ENCODE data around the gene CTNNA2. TPM values are rescaled to one million over a fixed set of nuclear protein-coding genes. Genes with fewer than 3 reads are reported as not detected.

CTNNA2 gene
- total RNA-seq, 1 donor from 2014 or later = 43.5 TPM

DNA sequence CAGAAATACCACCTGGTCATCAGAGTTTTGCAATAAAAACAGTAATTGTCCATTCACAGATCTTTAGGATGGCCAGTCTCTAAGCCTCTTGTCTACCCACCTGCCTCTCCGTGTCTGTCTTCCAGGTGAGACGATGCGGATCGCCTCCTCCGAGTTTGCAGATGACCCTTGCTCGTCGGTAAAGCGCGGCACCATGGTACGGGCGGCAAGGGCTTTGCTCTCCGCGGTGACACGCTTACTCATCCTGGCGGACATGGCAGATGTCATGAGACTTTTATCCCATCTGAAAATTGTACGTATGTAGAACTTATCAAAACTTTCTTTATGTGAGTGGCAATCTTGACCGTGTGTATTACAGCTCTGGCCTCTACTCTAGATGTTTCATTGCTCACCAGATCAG, 345.0 kb downstream of the CTNNA2 start:
- Mint-ChIP-seq H3K36me3 (peaks cover 3% of the 10 kb centered on the region), H3K4me1 (peaks cover 35% of the 10 kb centered on the region)

DNA sequence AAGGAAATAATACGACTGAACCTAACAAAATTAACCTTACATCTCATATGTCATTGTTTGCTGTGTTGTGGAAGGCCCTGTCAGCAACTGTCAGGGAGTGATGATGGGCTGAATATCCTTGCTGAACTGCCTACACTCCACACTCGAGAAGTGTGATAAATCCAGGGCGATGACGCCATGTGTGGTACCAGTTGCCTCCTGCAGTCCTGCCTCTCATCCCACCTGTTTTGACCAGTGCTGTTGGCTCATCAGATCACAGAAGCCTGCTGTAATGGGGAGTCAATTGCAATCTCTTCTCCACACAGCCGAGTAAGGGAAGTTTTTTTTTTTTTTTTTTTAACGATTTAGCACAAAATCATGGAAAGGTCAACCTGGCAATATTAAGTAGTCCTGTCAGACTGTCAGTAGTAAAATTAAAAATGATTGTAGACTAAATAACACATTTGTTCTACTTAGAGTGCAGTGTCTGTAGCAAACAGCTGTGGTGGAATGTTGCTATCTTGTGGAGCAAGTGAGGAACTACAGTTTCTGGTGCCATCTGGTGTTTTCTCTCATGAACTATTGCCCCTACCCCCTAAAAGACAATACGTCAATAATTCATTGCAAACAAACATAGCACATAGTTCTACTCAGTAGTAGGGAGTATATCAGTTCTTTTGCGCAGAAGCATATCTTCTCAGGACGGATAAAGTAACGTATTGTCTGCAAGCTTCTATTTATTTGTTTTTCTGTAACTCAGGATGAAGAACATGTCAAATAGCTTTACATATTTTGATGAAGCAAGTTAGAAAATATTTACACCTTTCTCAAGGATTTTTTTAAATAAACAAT, 347.6 kb downstream of the CTNNA2 start:
- DNase-seq (ENCODE audit: low spot score) = peak; percentile 61
- peaks cover 28% of the 10 kb centered on the region for H3K4me1 Mint-ChIP-seq
- no peaks in the 10 kb centered on the region for H3K27me3 ChIP-seq
- no peak overlapping the region for H3K4me3 Mint-ChIP-seq
- no peaks in the 10 kb centered on the region for H3K79me2 ChIP-seq (ENCODE audit: low read depth)
- H3K9me3 Mint-ChIP-seq = peaks cover 3% of the 10 kb centered on the region
- no peak overlapping the region for H3K4me3 ChIP-seq
- H3K4me1 ChIP-seq = peaks cover 15% of the 10 kb centered on the region
- no peaks in the 10 kb centered on the region for H3K36me3 ChIP-seq
- H3K27me3 Mint-ChIP-seq (ENCODE audit: insufficient read depth, low read depth) = no peaks in the 10 kb centered on the region
- no peak overlapping the region for H2AFZ ChIP-seq (replicated peaks)
- no peaks in the 10 kb centered on the region for H4K20me1 ChIP-seq (ENCODE audit: low read depth)
- H3K36me3 Mint-ChIP-seq = peaks cover 7% of the 10 kb centered on the region
- H3K4me2 ChIP-seq = no peak overlapping the region
- H3K27ac ChIP-seq = no peak overlapping the region
- no peaks in the 10 kb centered on the region for H3K9me3 ChIP-seq (ENCODE audit: low read depth)
- no peak overlapping the region for H3K9ac ChIP-seq
- no peaks in the 10 kb centered on the region for H3F3A ChIP-seq (ENCODE audit: low read depth)
- TF ChIP-seq, protein P1, sequence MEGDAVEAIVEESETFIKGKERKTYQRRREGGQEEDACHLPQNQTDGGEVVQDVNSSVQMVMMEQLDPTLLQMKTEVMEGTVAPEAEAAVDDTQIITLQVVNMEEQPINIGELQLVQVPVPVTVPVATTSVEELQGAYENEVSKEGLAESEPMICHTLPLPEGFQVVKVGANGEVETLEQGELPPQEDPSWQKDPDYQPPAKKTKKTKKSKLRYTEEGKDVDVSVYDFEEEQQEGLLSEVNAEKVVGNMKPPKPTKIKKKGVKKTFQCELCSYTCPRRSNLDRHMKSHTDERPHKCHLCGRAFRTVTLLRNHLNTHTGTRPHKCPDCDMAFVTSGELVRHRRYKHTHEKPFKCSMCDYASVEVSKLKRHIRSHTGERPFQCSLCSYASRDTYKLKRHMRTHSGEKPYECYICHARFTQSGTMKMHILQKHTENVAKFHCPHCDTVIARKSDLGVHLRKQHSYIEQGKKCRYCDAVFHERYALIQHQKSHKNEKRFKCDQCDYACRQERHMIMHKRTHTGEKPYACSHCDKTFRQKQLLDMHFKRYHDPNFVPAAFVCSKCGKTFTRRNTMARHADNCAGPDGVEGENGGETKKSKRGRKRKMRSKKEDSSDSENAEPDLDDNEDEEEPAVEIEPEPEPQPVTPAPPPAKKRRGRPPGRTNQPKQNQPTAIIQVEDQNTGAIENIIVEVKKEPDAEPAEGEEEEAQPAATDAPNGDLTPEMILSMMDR (IDR thresholded peaks at IDR 0.05) = peak; percentile 76
- TF ChIP-seq EZH2 (IDR thresholded peaks at IDR 0.05) = no peak
- peak overlapping the region; percentile 55 for H3K27ac Mint-ChIP-seq

More for the DNA sequence above, 345.0 kb downstream of the CTNNA2 start:
- Histone ChIP-seq H3K4me1 (peaks cover 6% of the 10 kb centered on the region), H3K4me3 (no peak overlapping the region), H3K9ac (no peak overlapping the region), H3K79me2 (ENCODE audit: low read depth) (no peaks in the 10 kb centered on the region), H3K27me3 (no peaks in the 10 kb centered on the region), H3K9me3 (ENCODE audit: low read depth) (no peaks in the 10 kb centered on the region), H3K36me3 (no peaks in the 10 kb centered on the region), H3K27ac (no peak overlapping the region), H3K4me2 (no peak overlapping the region), H2AFZ (replicated peaks) (no peak overlapping the region), H4K20me1 (ENCODE audit: low read depth) (no peaks in the 10 kb centered on the region), H3F3A (ENCODE audit: low read depth) (no peaks in the 10 kb centered on the region)
- no peaks in the 10 kb centered on the region for H3K27me3 Mint-ChIP-seq (ENCODE audit: insufficient read depth, low read depth)
- TF ChIP-seq EZH2 (IDR thresholded peaks at IDR 0.05) (no peak), EZH2phosphoT487 (IDR thresholded peaks at IDR 0.05) (no peak)
- TF ChIP-seq, protein P1 (IDR thresholded peaks at IDR 0.05) = no peak
- DNase-seq (ENCODE audit: low spot score) = no peak
- peaks cover 3% of the 10 kb centered on the region for H3K9me3 Mint-ChIP-seq
- no peak overlapping the region for H3K27ac Mint-ChIP-seq
- no peak overlapping the region for H3K4me3 Mint-ChIP-seq

DNA sequence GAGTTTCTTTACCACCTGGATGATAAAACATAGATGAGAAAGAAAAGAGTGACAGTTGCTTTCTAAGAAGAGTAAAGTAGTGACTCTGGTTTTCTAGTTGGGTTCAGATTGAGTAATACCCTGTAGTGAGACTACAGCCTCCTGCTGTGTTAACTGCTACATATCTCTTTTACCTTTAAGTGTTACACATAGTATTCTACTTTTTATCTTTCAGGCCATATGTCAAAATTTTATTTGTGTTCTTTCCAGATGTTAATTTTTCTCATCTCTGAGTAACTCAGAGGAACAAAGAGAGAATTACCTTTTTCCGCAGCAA, 348.2 kb downstream of the CTNNA2 start:
- no peak for DNase-seq (ENCODE audit: low spot score)
- Histone ChIP-seq H3K9ac (no peak overlapping the region), H3K4me3 (no peak overlapping the region), H3K79me2 (ENCODE audit: low read depth) (no peaks in the 10 kb centered on the region), H3K9me3 (ENCODE audit: low read depth) (no peaks in the 10 kb centered on the region), H3K4me1 (peaks cover 15% of the 10 kb centered on the region), H3K27me3 (no peaks in the 10 kb centered on the region), H2AFZ (replicated peaks) (no peak overlapping the region), H3K36me3 (no peaks in the 10 kb centered on the region), H3K27ac (no peak overlapping the region), H3K4me2 (no peak overlapping the region), H3F3A (ENCODE audit: low read depth) (no peaks in the 10 kb centered on the region), H4K20me1 (ENCODE audit: low read depth) (no peaks in the 10 kb centered on the region)
- Mint-ChIP-seq H3K9me3 (peaks cover 3% of the 10 kb centered on the region), H3K27ac (no peak overlapping the region), H3K27me3 (ENCODE audit: insufficient read depth, low read depth) (no peaks in the 10 kb centered on the region), H3K4me1 (peaks cover 28% of the 10 kb centered on the region), H3K4me3 (no peak overlapping the region), H3K36me3 (peaks cover 7% of the 10 kb centered on the region)
- TF ChIP-seq EZH2 (IDR thresholded peaks at IDR 0.05) = no peak
- TF ChIP-seq EZH2phosphoT487 (IDR thresholded peaks at IDR 0.05) = no peak
- TF ChIP-seq, protein P1 (IDR thresholded peaks at IDR 0.05) = no peak

All from neural progenitor cell (in vitro differentiated cells).